NAMALWA (cell line): ENCODE data around the gene PRDM11.

ENCODE experiments used
- DNase-seq: peaks from one replicate; pipeline ENCODE4 v3.0.0-alpha.2; 2015; ENCODE audit warnings: low spot score

Gene PRDM11

GRCh38 chr11:45212566-45213315, 66.3 kb downstream of the PRDM11 start:
- DNase-seq, result no peak

GRCh38 chr11:45213316-45213665, 66.9 kb downstream of the PRDM11 start:
- DNase-seq, result no peak

GRCh38 chr11:45213717-45214116, 67.3 kb downstream of the PRDM11 start:
- DNase-seq, result no peak

GRCh38 chr11:45215098-45215865, 68.8 kb downstream of the PRDM11 start:
- no peak for DNase-seq

GRCh38 chr11:45216031-45216430, 69.6 kb downstream of the PRDM11 start:
- no peak for DNase-seq

GRCh38 chr11:45216901-45217300, 70.5 kb downstream of the PRDM11 start:
- no peak for DNase-seq

- no peak for DNase-seq
Measured at GRCh38 chr11:45217991-45218390, 71.6 kb downstream of the PRDM11 start.

- DNase-seq, result no peak
Measured at GRCh38 chr11:45218705-45219104, 72.3 kb downstream of the PRDM11 start.

GRCh38 chr11:45219411-45219810, 73.0 kb downstream of the PRDM11 start:
- DNase-seq, result no peak

GRCh38 chr11:45223496-45223895, 77.1 kb downstream of the PRDM11 start:
- DNase-seq, result no peak

- no peak for DNase-seq
Measured at GRCh38 chr11:45224766-45225165, 78.3 kb downstream of the PRDM11 start.

GRCh38 chr11:45225277-45225676, 78.8 kb downstream of the PRDM11 start:
- no peak for DNase-seq

GRCh38 chr11:45225961-45226871, 79.8 kb downstream of the PRDM11 start:
- DNase-seq, result no peak

- DNase-seq, result no peak
Measured at GRCh38 chr11:45226901-45227300, 80.5 kb downstream of the PRDM11 start.

- DNase-seq, result no peak
Measured at GRCh38 chr11:45227836-45228235, 81.4 kb downstream of the PRDM11 start.

- no peak for DNase-seq
Measured at GRCh38 chr11:45229401-45230020, 83.1 kb downstream of the PRDM11 start.

- DNase-seq, result no peak
Measured at GRCh38 chr11:45232341-45233080, 86.1 kb downstream of the PRDM11 start.

- peak; percentile 67 for DNase-seq
Measured at GRCh38 chr11:45233121-45233803, 86.8 kb downstream of the PRDM11 start.

- no peak for DNase-seq
Measured at GRCh38 chr11:45233804-45234170, 87.3 kb downstream of the PRDM11 start.

- DNase-seq, result no peak
Measured at GRCh38 chr11:45234306-45235006, 88.0 kb downstream of the PRDM11 start.
